Caco-2 (cell line): ENCODE measurements around the gene S100A4. TPM values are rescaled to one million over a fixed set of nuclear protein-coding genes. Genes with fewer than 3 reads are reported as not detected.
A peak's percentile ranks its signal among the peaks of the same experiment; 100 is the strongest.

Experiments used
- BruUV-seq: library from RNA; stranded (reverse); fragments of 400-500 nt; replicated peaks from 2 replicates; lab custom pipeline; 2021; lab: Mats Ljungman, UMichigan
- CTCF ChIA-PET: fragments of 300-600 bp; sonication (Branson Sonifier 250); formaldehyde crosslinking; loops from one replicate; lab custom pipeline; 2022; ENCODE audit warnings: antibody characterized with exemption; lab: Charles Lee
- POLR2A ChIA-PET: fragments of 300-600 bp; sonication (Branson Sonifier 250); formaldehyde crosslinking; loops from one replicate; lab custom pipeline; 2022; ENCODE audit warnings: antibody characterized with exemption; lab: Charles Lee
- DNase-seq, 2 experiments: peaks; one replicate each; pipeline versions ENCODE4 v3.0.0 to v3.0.0-alpha.2; 2020 to 2022
- H3K27me3 ChIP-seq: replicated peaks from 2 replicates; pipeline ENCODE4 v1.6.0; 2011; ENCODE audit warnings: low read length; ENCODE audit not compliant: control insufficient read depth, insufficient read depth
- H3K36me3 ChIP-seq: 2 replicates; pipeline ENCODE4 v1.5.1; 2011; ENCODE audit warnings: low read length; ENCODE audit not compliant: control insufficient read depth, insufficient read depth
- H3K4me1 ChIP-seq: fragments of 250-450 bp; sonication (Bioruptor Pico); 2 replicates; pipeline ENCODE4 v1.5.1; 2020; ENCODE audit warnings: mild to moderate bottlenecking
- H3K4me3 ChIP-seq: 2 replicates; pipeline ENCODE4 v1.5.1; 2011; ENCODE audit warnings: low read depth, mild to moderate bottlenecking, control low read depth, low read length
- H3K9me3 ChIP-seq: fragments of 250-450 bp; sonication (Bioruptor Pico); 2 replicates; pipeline ENCODE4 v1.5.1; 2020; ENCODE audit warnings: mild to moderate bottlenecking, moderate library complexity
- H3K27ac Mint-ChIP-seq: one replicate; pipeline ENCODE4 v1.8.0; 2022; ENCODE audit warnings: mixed read lengths; ENCODE audit not compliant: unreplicated experiment
- H3K27me3 Mint-ChIP-seq: one replicate; pipeline ENCODE4 v1.8.0; 2022; ENCODE audit warnings: mixed read lengths; ENCODE audit not compliant: insufficient read depth, unreplicated experiment
- H3K36me3 Mint-ChIP-seq: one replicate; pipeline ENCODE4 v1.8.0; 2022; ENCODE audit warnings: mild to moderate bottlenecking, mixed read lengths; ENCODE audit not compliant: insufficient read depth, unreplicated experiment
- H3K4me1 Mint-ChIP-seq: one replicate; pipeline ENCODE4 v1.8.0; 2022; ENCODE audit warnings: low read depth, mixed read lengths; ENCODE audit not compliant: unreplicated experiment
- H3K4me3 Mint-ChIP-seq: one replicate; pipeline ENCODE4 v1.8.0; 2022; ENCODE audit warnings: mild to moderate bottlenecking, moderate library complexity, mixed read lengths; ENCODE audit not compliant: unreplicated experiment
- H3K9me3 Mint-ChIP-seq: one replicate; pipeline ENCODE4 v1.8.0; 2022; ENCODE audit warnings: mixed read lengths; ENCODE audit not compliant: unreplicated experiment
- CTCF ChIP-seq, 2 experiments: fragments of 200-600 bp in 1 of 2; IDR thresholded peaks; 1 replicate in 1 of 2; 2 replicates in 1 of 2; pipeline versions ENCODE4 v1.5.1 to v1.8.0; 2011 to 2022; ENCODE audit warnings: antibody characterized with exemption in 1 of 2, control low read depth in 1 of 2, inconsistent platforms in 1 of 2, low read depth in 1 of 2, low read length in 1 of 2, mild to moderate bottlenecking in 1 of 2, moderate library complexity in 1 of 2; ENCODE audit not compliant: insufficient read depth in 1 of 2, severe bottlenecking in 1 of 2, unreplicated experiment in 1 of 2
- intact Hi-C: fragments of 100-400 bp; cut with micrococcal nuclease; formaldehyde crosslinking; loops from one replicate; pipeline ENCODE4 v1.10.0; 2022; ENCODE audit not compliant: unreplicated experiment
- total RNA-seq: library from RNA; stranded (reverse); gene quantifications from 2 replicates; pipeline ENCODE4 v1.2.3, GENCODE V29; 2022

S100A4 gene
- total RNA-seq, 1 experiment from 2014 or later = 53.6 TPM

- Histone ChIP-seq H3K9me3 (no peaks in the 10 kb centered on the region), H3K36me3 (no peaks in the 10 kb centered on the region), H3K27me3 (no peaks in the 10 kb centered on the region), H3K4me1 (peaks cover 30% of the 10 kb centered on the region), H3K4me3 (no peak overlapping the region)
- no peaks in the 10 kb centered on the region for H3K9me3 Mint-ChIP-seq
- H3K27me3 Mint-ChIP-seq = no peaks in the 10 kb centered on the region
- no peaks in the 10 kb centered on the region for H3K36me3 Mint-ChIP-seq
- ChIA-PET POLR2A (interaction anchor here (0.6 kb wide), 1 partner anchor 13 kb away, joined by 6 read pairs; no protein-coding TSS in a partner anchor), CTCF (interaction anchor here (1.5 kb wide), 1 partner anchor 13 kb away, joined by 8 read pairs; no protein-coding TSS in a partner anchor)
- intact Hi-C loops = no loop called here
- peaks cover 32% of the 10 kb centered on the region for H3K4me1 Mint-ChIP-seq
- no peak overlapping the region for H3K4me3 Mint-ChIP-seq
- BruUV-seq = no TSS peak
- DNase-seq = no peak
- H3K27ac Mint-ChIP-seq = no peak overlapping the region
- TF ChIP-seq CTCF (IDR thresholded peaks at IDR 0.05; ENCODE audit: insufficient read depth in 1 of 2, low read depth in 1 of 2, low read length in 1 of 2, severe bottlenecking in 1 of 2, unreplicated experiment in 1 of 2) = no peak
These were observed 7.5 kb upstream of the S100A4 start for GRCh38 chr1:153553096-153553495.

DNA sequence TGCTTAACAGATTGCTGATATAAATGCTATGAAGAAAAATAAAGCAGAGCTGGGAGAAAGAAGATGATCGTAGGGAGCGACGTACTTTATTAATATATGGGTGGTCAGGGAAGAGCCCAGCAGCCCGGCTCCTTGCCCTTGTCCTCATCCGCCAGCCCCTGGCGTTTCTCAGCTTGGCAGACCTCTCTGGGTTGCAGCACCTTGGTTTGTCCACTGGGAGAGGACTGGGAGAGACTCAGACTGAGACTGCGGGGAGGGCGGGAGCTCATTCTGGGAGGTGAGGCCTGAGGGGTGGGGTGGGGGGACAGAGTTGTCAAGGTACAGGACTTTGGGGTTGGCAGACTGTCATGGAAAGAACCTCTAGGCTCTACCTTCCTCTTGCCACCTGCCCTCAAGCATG, 6.7 kb upstream of the S100A4 start:
- H3K36me3 Mint-ChIP-seq = no peaks in the 10 kb centered on the region
- H3K27ac Mint-ChIP-seq = no peak overlapping the region
- BruUV-seq = no TSS peak
- intact Hi-C loops = no loop called here
- TF ChIP-seq CTCF (IDR thresholded peaks at IDR 0.05; ENCODE audit: insufficient read depth in 1 of 2, low read depth in 1 of 2, low read length in 1 of 2, severe bottlenecking in 1 of 2, unreplicated experiment in 1 of 2) = no peak
- peaks cover 34% of the 10 kb centered on the region for H3K4me1 ChIP-seq
- H3K4me3 ChIP-seq = no peak overlapping the region
- CTCF ChIA-PET = interaction anchor here (0.6 to 1.5 kb wide), 4 partner anchors 14 to 156 kb away, joined by 4 to 8 read pairs (median 6); partner anchors contain the start of gene S100A13
- H3K9me3 Mint-ChIP-seq = no peaks in the 10 kb centered on the region
- no peak overlapping the region for H3K4me3 Mint-ChIP-seq
- H3K27me3 Mint-ChIP-seq = no peaks in the 10 kb centered on the region
- H3K27me3 ChIP-seq = no peaks in the 10 kb centered on the region
- H3K36me3 ChIP-seq = no peaks in the 10 kb centered on the region
- H3K4me1 Mint-ChIP-seq = peaks cover 32% of the 10 kb centered on the region
- POLR2A ChIA-PET = interaction anchor here (0.6 kb wide), 1 partner anchor 245 kb away, joined by 8 read pairs; no protein-coding TSS in a partner anchor
- DNase-seq = peak in 1 of 2 experiments; percentile 37
- no peaks in the 10 kb centered on the region for H3K9me3 ChIP-seq

GRCh38 chr1:153550827-153551500, 5.4 kb upstream of the S100A4 start:
- Histone ChIP-seq H3K4me1 (peaks cover 46% of the 10 kb centered on the region), H3K9me3 (no peaks in the 10 kb centered on the region), H3K4me3 (no peak overlapping the region), H3K36me3 (no peaks in the 10 kb centered on the region), H3K27me3 (no peaks in the 10 kb centered on the region)
- no peaks in the 10 kb centered on the region for H3K27me3 Mint-ChIP-seq
- no peak overlapping the region for H3K4me3 Mint-ChIP-seq
- no peak for TF ChIP-seq CTCF (IDR thresholded peaks at IDR 0.05; ENCODE audit: insufficient read depth in 1 of 2, low read depth in 1 of 2, low read length in 1 of 2, severe bottlenecking in 1 of 2, unreplicated experiment in 1 of 2)
- peaks cover 41% of the 10 kb centered on the region for H3K4me1 Mint-ChIP-seq
- CTCF ChIA-PET = interaction anchor here (1.1 kb wide), 1 partner anchor 25 kb away, joined by 3 read pairs; no protein-coding TSS in a partner anchor
- no peaks in the 10 kb centered on the region for H3K36me3 Mint-ChIP-seq
- BruUV-seq = no TSS peak
- H3K9me3 Mint-ChIP-seq = no peaks in the 10 kb centered on the region
- peak overlapping the region; percentile 62 for H3K27ac Mint-ChIP-seq
- intact Hi-C loops = no loop called here
- DNase-seq = no peak
- POLR2A ChIA-PET = no interaction called here
